Measurements from ENCODE around the gene ZNF536. TPM values are rescaled to one million over a fixed set of nuclear protein-coding genes. Genes with fewer than 3 reads are reported as not detected.
"Not testable (repeated sequence)": the region's sequence is repeated elsewhere in the genome, so short reads cannot be mapped to it uniquely, and the experiment has no call there.

ZNF536 gene
- polyA plus RNA-seq, 4 donors: 3.0 to 4.1 (median 3.3) TPM

DNA sequence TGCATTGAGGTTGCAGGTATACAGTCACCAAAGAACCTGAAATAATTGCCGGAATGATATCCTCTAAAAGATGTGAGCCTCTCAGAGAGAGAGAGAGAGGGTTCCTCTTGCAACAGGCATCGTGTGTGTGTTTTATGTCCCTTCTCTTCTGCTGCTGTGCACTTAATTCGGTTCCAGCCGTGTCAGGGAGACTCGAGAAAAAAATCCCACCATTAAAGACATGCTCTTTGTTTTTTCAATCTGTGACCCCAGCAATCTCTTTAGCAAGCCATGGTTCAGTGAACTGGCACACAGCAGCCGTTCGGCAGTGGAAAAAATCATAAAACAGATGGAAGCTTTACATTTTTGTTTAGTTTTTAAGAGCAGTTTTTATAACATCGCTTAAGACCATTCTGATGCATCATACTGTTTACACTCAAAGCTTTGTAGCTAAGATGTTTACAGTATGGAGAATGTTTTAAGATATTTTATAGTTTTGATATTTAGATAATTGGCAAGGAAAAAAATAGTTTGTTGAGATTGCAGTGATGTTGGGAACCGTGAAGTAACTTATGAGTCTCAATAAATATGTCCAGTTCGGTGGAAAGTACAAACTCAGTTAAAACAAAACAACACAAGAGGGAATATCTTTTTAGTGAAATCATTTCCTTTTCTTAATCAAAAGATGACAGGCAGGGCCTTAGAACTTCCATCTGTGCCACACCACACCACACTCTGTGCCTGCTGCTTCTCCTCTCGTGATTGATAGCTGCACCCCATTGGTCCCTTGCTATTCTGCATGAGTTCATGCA lies 31.2 kb upstream of the ZNF536 start:
- DNase-seq (ENCODE audit: low read depth in 4 of 4, low spot score in 3 of 4): peak in 1 of 4 donors; percentile 40

DNA sequence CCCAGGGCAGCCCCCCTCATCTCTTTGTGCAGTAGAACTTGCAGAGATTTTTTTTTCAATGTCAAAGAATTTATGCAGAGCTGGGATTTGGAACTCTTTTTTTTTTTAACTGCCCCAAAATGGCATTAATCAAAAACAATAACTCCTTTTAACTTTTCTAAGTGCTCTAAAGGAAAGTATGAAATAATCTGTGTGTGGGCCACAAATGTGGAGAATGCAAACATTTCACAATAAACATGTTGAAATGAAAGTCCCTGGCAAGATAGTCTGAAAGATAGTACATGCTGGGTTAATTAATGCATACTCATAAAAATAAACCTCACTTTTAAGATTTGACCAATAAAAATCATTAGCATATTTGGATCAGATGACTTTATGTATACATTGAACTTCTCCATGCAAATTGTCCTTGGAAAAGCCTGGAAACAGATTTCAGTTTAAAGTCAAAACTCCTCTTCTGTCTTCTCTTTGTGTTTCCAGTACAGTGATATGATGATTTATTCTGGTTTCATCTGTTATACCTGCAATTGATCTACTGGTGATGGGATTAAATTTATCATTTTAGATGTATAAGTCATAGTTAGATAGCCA lies 30.5 kb upstream of the ZNF536 start:
- DNase-seq (ENCODE audit: low read depth in 4 of 4, low spot score in 3 of 4): no peak

DNA sequence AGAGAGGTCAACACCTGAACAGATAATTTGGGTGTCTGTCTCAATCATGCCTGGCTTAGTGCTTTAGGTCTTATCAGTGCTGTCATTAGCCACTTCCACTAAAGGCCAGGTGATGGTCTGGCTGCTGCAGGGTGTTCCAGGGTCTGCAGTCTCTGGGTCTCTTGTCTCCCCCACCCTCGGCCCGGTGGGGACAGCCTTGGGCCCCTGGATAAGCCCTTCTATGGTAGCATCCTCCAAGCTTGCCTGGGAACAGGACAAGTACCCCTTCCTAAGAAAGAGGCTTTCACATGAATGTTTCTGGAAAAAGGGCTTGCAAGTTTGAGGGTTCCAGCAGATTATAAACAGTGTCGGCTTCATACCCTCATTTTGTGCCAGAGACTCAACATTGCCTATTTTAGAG lies 29.3 kb upstream of the ZNF536 start:
- no peak for DNase-seq (ENCODE audit: low read depth in 4 of 4, low spot score in 3 of 4)

DNA sequence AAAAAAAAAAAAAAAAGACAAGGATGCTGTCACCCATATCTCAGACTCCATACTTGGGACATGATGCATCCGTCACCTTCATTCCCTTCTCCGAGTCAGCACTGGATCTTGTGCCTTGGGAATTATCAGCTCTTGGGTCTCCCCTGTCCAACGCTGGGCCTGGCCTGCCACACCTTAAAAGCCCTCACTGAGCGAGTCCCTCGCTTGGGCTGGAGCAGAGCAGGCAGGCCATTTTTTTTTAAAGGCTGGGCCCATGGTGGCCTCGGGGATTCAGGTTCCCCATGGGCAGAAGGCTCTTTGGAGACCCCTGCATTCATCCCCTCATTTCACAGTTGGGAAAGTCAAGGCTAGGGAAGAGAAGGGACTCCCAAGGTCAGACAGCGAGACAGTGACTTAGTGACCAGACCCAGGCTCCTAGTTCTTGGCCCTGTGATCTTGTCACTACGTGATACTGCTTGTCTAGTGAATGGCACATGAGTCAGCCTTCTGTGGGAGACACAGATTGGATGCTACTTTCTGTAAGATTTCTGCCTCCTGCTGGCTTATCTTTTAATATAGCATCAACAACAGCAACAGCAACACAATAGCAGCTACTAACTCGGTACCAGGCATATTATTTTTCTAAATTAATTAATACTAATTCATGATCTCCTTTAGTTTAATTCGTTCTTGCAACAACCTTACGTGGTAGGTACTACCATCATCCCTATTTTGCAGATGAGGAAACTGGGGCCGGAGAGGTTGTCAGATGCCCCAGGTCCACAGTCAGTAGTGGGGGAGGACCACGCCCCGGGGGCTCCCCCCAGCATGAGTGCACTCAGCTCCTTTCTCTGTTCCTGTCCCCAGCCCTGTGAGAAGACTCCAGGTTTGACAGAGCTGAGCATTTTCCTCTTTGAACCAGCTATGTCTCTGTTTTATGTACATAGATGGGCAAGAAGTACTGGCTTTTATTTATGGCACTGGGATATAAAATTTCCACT lies 27.4 kb upstream of the ZNF536 start:
- no peak for DNase-seq (ENCODE audit: low read depth in 4 of 4, low spot score in 3 of 4)

DNA sequence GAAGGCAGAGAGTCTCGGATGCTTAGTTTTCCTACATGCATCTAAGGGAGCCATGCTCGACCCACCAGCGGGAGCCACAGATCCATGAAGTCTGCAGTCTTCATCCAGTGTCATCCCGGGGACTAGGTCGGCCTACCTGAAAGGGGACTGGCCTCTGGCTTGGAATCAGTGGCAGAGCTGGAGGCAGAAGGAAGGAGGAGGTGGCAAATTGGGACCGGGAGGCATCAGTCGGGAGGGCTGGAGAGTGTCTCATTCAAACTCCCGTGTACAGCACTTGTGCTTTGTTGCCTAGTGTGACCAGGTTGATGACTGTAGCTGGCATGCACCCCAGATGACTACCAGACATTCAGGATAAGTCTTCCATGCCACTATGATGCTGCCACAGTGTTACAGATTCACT lies 26.5 kb upstream of the ZNF536 start:
- DNase-seq (ENCODE audit: low read depth in 4 of 4, low spot score in 3 of 4): no peak

DNA sequence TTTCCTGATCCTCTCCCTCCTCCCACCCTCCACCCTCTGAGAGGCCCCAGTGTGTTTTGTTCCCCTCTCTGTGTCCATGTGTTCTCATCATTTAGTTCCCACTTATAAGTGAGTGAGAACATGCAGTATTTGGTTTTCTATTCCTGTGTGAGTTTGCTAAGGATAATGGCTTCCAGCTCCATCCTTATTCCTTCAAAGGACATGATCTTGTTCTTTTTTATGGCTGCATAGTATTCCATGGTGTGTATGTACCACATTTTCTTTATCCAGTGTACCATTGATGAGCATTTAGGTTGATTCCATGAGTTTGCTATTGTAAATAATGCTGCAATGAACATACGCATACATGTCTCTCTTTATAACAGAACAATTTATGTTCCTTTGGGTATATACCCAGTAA lies 25.7 kb upstream of the ZNF536 start:
- not testable (repeated sequence) for DNase-seq (ENCODE audit: low read depth in 4 of 4, low spot score in 3 of 4)

DNA sequence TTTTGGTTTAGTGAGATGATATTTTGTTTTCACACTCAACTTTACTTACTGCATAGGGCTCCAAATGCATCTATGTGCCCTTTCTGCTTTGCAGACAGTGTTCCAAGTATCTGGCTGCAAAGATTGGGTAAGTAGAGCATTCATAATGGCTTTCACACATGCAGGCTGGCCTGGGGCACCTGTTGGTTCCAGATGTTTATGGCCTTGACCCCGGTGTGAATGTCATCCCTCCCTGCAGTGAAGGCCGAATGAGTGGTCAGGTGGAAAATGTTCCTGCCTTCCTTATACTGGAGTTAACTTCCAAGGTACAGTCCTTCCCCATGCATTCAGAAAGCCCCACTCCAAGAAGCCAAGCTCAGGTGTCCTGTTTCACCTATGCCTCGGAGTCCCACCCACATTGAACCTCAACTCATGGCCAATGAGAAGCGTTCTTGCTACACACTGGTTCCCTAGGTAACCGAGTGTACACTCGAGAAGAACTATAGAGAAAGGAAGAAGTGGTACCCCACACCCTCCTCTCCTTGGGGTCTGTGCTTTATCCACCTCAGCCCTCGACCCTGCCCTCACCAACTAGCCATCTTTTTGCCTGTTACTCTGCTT lies 23.0 kb upstream of the ZNF536 start:
- no peak for DNase-seq (ENCODE audit: low read depth in 4 of 4, low spot score in 3 of 4)

DNA sequence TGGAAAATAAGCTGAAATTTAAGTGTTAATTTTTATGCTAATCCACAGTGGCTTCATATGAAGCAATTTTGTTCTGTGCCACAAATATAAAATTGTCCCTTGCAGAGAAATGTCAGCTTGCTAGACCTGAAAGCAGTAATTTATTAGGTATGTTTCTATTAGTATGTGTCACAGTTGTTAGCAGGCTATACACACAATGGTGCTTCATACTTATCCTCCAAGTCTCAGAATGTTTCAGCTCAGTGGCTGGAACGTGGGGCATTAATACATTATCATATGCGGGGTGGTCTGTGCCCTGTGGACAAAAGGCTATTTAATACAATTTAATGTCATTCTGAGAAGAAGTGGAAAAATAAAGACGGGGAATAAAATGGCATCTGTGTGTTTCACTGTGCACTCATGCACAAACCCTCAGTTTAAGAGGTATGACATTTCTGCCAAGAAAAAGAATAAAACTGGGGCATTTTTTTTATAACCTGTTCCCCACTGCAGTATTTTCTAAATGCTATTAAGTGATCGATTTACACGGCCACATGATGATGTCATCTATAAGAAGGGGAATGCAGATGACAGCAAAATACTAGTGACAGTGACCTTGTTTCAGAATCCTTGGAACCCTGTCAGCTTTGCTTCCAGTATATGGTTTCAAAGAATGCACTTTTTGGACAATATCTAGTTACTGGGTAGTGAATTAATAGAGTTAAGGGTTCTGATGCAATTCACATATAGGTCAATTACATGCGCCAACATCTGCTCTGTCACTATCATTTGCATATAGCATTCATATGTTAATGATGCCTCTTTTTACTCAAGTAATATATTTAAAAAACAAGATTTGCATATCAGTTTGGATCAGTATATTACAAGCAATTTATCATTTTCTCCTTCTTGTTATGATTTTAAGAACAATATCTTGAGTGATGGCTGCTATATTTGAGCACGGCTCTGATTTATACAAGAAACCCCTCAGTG lies 21.2 kb upstream of the ZNF536 start:
- no peak for DNase-seq (ENCODE audit: low read depth in 4 of 4, low spot score in 3 of 4)

DNA sequence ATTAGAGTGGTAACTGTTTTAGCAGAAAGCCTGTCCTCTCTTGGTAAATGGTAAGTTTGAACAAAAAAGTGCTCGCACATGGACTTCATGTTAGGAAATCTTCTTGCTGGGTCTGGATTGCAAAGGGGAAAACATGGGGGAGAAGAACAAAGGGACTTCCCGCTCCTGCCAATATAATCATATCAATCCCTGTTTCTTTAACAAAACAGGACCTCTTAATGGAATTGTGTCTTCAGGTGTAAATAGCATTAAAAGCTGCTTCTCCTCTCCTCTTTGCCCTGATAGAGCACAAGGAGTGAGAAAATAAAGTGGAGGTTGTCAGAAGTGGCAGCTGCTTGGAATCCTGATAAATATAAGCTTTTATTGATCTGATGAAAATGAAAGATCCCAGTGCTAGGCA lies 20.4 kb upstream of the ZNF536 start:
- DNase-seq (ENCODE audit: low read depth in 4 of 4, low spot score in 3 of 4): no peak

DNA sequence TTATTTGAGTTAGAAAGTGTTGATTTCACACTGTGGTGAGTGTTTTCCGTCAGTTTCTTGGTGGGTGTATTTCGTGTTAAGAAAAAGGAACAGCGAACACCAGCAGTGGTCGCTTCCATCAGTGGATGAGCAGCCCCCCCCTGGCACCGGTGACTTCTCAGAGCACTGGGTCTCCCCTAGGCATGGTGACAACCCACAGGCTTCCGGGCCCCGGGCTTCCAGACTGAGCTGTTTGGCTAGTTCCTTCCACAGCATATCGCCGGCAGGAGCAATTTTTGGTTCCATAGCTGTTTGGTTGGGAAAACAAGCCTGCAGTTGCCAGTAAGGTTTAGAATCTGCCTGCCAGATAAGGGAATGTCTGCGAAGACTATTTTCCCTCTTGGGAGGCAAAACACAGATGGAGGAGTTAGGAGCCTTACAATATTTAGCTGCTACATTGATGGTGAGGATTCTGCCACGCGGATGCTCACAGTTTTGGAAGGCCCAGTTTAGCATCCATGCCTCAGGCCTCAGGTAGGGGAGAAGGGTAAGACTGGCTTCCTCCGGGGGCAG lies 18.7 kb upstream of the ZNF536 start:
- no peak for DNase-seq (ENCODE audit: low read depth in 4 of 4, low spot score in 3 of 4)

DNA sequence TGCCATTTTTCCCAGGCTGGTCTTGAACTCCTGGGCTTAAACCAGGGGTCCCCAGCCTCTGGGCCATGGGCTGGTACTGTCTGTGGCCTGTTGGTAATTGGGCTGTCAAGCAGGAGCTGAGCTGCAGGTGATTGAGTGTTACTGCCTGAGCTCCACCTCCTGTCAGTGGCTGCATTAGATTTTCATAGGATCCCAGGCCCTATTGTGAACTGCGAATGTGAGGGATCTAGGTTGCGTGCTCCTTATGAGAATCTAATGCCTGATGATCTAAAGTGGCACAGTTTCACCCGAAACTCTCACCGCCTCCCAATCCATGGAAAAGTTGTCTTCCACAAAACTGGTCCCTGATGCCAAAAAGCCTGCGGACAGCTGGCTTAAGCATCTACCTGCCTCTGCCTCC lies 16.6 kb upstream of the ZNF536 start:
- DNase-seq (ENCODE audit: low read depth in 4 of 4, low spot score in 3 of 4): no peak

DNA sequence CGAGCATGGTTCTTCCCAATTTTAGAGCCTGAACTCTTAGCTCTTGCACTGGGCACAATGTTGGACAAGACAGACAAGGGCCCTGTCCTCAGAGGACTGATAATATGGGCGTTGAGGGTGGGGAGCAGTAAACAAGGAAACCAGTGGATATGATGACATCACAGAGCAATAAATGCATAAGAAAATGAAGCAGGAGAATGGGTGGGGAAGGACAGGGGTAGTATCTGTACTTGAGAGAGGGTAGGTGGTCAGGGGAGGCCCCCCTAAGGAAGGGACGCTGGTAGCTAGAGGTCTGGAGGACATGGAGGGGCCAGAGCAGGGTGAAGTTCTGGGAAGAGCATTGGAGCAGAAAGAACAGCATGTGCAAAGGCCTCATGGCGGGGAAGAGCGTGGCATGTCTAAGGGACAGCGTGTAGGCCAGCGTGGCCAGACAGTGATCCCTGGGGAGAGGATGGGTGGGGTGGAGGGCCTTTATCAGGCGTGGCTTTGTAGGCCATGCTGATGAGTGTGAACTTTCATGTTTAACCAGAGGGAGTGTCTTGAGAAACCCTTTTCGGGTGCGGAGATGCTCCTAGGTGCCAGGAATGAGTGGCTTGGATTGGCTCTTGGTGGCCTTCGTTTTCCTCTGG lies 15.1 kb upstream of the ZNF536 start:
- no peak for DNase-seq (ENCODE audit: low read depth in 4 of 4, low spot score in 3 of 4)

DNA sequence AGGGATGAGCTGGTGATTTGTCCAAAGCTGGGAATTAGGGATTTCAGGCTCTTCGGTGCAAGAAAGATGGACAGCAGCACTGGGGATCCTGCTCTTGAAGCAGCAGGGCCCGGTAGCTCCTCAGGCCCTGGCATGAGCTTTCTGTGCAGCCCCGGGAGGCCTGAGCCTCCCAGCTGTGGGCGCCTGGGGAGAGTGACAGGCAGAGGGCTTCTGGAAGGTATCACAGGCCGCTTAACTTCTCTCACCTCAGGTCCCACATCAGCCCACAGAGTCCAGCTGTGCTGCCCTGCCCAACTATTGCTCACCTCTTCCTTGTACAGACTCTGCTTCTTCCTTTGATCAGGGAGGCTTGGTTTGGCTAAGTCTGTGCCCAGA lies 14.6 kb upstream of the ZNF536 start:
- DNase-seq (ENCODE audit: low read depth in 4 of 4, low spot score in 3 of 4): no peak

DNA sequence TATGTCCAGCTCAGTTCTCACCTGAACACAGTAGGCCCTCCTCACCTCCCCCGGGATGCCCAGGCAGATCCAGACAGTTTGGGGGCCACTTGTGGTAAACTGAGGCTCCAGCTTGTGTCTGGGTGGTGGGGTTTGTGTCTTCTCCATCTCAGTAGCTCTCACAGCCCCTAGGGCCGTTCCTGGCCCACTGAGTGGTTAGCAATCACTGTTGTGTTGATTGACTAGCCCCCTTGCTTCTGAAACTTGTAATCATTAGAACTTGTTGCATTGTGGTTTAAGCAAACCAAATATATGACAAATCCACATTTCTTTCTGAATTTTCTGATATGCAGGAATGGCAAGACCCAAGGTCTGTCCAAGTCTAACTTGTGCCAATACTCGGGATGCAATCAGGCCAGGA lies 13.9 kb upstream of the ZNF536 start:
- DNase-seq (ENCODE audit: low read depth in 4 of 4, low spot score in 3 of 4): no peak

DNA sequence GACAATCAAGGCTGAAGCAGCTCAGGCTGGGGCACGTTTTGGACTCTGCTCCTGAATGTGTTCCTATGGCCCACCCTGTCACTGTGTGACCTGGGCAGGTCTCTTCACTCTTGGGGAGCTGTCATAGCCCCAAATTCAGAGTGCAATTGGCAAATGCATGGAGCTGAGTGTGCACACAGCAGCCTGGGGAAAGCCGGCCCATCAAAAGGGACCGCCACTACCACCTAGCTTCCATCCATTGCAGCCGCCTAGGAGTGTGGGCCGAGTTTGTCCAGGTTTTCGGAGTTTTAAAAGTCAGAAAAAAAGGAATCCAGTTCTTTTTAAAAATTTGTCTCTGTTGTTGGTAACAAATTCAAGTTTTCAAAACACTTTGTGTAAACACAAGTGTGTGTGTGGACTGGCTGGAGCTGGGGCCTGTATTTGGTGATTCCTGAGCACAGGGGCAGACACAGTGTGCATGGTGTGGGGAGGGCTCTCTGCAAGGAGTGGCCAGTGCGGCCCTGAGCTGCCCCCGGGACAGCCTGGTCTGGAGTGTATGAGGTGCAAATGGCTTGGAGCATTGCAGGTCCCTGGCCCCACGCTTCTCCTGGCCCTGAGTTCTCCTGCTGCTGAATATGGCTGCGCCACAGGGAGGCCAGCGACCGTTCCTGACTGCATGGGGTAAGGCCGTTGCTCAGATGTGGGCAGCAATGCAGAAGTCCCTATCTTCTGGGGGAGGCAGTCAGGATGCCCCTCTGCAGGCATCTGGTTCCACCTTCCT lies 13.2 kb upstream of the ZNF536 start:
- no peak for DNase-seq (ENCODE audit: low read depth in 4 of 4, low spot score in 3 of 4)

DNA sequence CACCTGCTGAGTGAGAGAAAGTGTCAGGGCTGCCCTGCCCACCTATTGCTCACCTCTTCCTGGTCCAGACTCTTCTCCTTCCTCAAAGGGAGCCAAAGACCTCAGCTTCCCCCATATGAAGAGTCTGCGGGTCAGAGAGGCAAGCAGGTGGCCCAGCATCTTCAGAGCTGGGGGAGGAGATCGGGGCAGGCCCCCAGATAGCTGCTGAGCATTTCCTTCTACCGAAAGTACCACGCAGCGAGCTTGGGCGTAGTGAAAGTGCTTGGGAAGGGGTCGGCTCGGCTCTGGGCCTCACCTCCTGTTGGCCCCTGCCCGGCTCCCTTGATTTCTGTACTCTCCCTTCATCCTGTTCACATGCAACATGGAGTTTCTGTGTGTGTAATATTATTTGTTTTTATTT lies 12.2 kb upstream of the ZNF536 start:
- no peak for DNase-seq (ENCODE audit: low read depth in 4 of 4, low spot score in 3 of 4)

DNA sequence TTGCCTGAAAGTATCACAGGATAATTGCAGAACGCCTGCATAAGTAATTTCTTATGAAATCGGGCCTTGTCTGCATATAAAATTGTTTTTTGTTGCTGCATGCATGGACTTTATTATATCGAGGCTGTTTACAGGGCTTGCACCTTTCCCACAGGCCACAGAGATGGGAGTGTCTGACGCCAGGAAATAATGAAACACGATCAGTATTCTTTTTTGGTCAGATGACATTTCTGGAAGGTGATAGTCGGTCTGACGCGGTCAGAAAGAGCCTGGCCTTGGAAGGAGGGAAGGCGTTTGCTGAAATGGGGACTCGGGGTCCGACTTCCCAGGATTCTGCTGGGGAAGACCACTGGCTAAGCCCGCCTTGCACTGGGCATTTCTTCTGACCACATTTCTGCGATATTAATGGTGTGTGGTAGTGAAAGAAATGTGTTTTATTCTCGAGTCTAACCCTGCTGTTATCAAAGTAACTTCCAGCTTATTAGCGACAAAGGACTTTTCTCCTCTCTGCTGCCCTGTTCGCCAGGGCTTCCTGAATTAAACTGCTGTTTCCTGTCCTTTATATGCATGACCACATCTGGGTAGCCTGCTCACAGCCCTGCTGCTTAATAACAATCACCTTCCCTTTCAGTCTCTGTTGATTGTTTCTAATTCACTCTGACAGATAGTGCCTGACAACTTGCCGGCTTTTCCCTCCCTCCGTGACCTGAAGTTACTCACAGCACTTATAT lies 11.6 kb upstream of the ZNF536 start:
- no peak for DNase-seq (ENCODE audit: low read depth in 4 of 4, low spot score in 3 of 4)

DNA sequence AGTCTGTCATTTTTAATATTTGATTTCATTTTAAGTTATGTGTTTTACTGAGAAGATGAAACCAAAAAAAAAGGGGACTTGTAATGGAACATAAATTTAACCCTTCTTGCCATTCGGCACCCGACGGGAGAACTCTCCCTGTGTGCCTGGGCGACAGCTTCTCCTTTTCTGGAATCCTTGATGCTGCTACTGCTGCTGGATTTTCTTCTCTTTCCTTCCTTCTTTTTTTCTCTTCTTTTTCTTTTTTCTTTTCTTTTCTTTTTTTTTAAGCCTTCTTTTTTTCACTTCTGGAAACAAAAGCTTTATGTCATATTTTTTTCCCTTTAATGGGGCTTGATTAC lies 11.1 kb upstream of the ZNF536 start:
- DNase-seq (ENCODE audit: low read depth in 4 of 4, low spot score in 3 of 4): no peak

Measured in right renal pelvis (tissue), 4 donors.